ENCODE measurements around the gene JAKMIP3.

JAKMIP3 gene

GRCh38 chr10:132096863-132097478 is 31.2 kb downstream of the JAKMIP3 start:
- in situ Hi-C loops (cut with MboI; ENCODE audit: low sequenced_read_pairs), result no loop called here

DNA sequence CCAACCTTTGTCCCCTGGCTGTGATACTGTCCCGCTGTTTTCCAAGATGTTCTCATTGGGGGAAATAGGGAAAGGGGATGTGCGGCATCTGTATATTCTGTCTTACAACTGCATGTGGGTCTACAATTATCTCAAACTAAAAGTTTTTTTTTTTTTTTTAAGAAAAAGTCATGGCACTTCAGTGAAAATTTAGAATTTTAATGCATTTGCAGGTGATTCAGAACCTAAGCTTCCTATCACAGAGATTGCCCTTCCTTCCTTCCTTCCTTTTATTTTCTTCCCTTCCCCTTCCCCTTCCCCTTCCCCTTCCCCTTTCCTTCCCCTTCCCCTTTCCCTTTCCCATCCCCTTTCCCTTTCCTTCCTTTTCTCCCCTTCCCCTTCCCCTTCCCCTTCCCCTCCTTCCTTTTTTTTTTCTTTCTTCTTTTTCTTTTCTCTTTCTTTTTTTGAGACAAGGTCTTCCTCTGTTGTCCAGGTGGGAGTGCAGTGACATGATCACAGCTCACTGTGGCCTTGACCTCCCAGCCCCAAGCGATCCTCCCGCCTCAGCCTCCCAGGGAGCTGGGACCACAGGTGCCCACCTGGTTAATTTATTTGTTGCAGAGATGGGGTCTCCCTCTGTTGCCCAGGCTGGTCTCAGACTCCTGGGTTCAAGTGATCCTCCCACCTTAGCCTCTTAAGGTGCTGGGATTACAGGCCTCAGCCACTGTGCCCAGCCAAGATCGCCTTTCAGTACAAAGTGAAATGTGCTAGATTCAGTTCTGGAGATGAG is 32.0 kb downstream of the JAKMIP3 start:
- in situ Hi-C loops (cut with MboI; ENCODE audit: low sequenced_read_pairs), result no loop called here

- in situ Hi-C loops (cut with MboI; ENCODE audit: low sequenced_read_pairs), result no loop called here
These were observed 33.0 kb downstream of the JAKMIP3 start for GRCh38 chr10:132098539-132099388.

DNA sequence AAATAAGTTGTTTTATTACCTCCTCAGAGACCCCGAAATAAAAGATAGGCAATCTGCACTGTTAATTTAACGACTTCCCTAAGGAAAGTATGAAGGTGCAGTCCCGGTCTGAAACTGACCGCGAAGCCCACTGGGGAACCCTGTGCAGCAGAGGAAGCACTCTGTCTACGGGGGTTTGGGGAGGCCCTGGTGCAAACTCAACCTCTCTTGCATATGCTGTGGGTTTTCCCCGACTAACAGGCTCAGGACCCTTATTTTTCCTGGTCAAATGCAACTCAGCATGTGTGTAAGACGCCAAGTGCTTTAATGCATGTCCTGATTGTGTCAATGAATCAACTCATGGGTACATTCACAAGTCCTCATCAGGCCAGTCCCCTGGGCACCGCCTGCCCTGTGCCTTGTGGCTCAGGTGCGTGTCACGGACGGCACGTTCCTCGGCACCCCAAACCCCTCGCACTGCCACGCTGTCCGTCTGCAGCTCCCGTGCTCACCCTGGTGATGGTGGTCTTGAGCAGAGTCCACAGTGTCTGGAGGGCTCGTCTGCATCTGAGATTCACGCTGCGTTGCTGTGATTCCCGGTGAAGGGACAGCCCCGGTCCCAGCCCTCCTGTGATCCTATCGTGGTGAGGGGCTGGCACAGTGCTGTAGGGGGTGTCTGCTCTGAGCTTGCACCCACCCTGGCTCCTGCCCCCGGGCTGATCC is 33.8 kb downstream of the JAKMIP3 start:
- in situ Hi-C loops (cut with MboI; ENCODE audit: low sequenced_read_pairs), result no loop called here

GRCh38 chr10:132100091-132100481 is 34.3 kb downstream of the JAKMIP3 start:
- in situ Hi-C loops (cut with MboI; ENCODE audit: low sequenced_read_pairs), result no loop called here

DNA sequence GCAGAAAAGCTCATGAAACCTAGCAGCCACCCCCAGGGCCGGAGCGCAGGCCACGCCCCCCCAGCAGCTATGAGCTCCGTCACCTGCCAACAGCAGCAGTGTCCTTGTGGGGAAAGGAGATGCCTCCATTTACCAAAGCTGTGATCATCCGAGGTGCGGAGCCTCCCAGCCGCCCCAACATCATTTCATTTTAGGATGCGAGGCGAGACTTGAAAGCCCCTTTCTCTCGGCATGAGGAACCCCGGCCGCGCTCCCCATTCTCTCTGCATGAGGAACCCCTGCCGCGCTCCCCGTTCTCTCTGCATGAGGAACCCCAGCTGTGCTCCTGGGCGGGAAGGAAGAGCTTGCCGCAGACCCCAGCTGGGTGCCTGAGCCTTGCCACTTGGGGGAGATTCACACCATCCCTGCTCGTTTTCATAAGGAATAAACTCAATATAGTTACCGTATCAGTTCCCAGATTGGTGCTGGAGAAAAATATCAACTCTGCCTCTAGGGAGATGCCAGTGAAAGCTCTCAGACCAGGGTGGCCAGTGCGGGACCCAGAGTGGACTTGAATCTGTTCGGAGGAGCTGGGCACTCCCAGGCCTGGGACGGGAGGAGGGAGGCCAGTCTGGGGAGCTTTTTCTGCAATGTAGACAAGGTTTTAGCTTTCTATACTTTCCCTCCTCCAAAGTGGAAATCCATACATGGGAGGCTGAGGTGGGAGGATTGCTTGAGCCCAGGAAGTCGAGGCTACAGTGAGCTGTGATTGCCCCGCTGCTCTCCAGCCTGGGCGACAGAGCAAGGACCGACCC is 35.0 kb downstream of the JAKMIP3 start:
- in situ Hi-C loops (cut with MboI; ENCODE audit: low sequenced_read_pairs), result no loop called here

GRCh38 chr10:132101529-132101928 is 35.8 kb downstream of the JAKMIP3 start:
- in situ Hi-C loops (cut with MboI; ENCODE audit: low sequenced_read_pairs), result no loop called here

- in situ Hi-C loops (cut with MboI; ENCODE audit: low sequenced_read_pairs), result no loop called here
These were observed 36.4 kb downstream of the JAKMIP3 start for GRCh38 chr10:132102071-132102716.

DNA sequence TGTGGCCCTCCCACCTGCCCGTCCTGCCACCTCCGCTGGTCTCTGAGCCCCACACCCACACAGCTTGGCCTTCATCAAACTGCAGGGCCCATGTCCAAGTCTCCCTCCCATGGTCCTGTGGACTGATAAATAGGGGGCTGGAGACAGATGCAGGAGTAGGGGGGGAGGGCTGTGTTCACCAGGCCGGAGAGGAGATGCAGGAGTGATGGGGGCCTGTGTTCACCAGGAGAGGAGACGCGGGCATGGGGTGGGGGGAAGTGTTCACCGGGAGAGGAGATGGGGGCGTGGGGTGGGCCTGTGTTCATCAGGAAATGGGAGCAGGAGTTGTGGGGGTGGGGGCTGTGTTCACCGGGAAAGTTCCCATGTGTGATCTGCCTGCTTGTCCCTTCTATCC is 37.0 kb downstream of the JAKMIP3 start:
- in situ Hi-C loops (cut with MboI; ENCODE audit: low sequenced_read_pairs), result no loop called here

GRCh38 chr10:132103116-132103910 is 37.6 kb downstream of the JAKMIP3 start:
- in situ Hi-C loops (cut with MboI; ENCODE audit: low sequenced_read_pairs), result no loop called here

- in situ Hi-C loops (cut with MboI; ENCODE audit: low sequenced_read_pairs), result no loop called here
These were observed 38.3 kb downstream of the JAKMIP3 start for GRCh38 chr10:132104062-132104461.

GRCh38 chr10:132104471-132105301 is 38.9 kb downstream of the JAKMIP3 start:
- in situ Hi-C loops (cut with MboI; ENCODE audit: low sequenced_read_pairs), result no loop called here

DNA sequence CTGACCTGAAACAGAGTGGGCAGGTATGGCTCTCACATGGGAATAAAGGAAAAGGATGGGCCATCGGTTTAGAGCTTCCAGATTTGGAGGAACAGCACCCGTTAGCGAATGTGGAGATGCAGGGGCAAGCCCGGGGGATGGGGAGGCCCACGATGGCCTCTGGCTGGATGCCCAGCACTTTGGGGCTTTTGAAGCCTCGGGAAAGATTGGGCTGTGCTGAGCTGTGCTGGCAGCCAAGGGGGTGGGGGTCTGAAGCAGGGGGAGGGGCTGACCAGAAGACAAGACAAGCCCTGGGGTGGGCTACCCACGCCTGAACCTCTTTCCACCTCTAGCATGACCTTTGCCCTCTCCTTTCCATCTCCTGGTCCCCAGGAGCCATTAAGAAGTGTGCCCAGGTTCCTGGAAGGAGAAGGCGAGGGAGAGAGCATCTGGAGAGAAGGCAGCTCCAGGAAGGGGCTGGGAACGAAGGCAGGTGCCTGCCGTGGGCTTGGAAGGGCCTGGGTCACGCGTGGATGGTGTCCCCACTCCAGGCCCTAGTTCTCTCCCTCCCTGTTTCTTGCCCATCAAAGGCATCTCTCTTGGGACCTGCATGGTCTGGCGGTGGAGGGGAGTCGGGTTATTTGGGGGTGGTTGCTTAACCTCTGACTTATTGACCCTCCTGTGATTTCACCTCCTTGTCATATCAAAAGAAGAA is 39.7 kb downstream of the JAKMIP3 start:
- in situ Hi-C loops (cut with MboI; ENCODE audit: low sequenced_read_pairs), result no loop called here

DNA sequence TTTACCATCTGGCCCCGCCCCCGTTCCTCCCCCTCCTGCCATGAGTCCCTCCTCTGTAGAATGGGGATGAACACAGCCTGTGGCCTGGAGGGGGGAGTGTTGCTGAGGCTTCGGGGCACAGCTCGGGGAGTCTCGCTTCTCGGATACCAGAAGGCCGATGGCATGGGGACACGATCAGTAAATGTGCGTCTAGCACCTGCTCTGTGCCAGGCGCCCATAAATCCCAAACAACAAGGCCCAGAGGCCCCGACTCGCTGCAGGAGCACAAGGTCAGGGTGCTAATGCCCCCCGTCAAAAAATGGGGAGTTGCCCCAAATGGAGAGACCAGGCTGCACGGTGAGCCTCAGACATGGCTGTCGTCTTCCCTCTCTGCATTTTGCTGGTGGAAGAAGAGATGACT is 40.7 kb downstream of the JAKMIP3 start:
- in situ Hi-C loops (cut with MboI; ENCODE audit: low sequenced_read_pairs), result no loop called here

DNA sequence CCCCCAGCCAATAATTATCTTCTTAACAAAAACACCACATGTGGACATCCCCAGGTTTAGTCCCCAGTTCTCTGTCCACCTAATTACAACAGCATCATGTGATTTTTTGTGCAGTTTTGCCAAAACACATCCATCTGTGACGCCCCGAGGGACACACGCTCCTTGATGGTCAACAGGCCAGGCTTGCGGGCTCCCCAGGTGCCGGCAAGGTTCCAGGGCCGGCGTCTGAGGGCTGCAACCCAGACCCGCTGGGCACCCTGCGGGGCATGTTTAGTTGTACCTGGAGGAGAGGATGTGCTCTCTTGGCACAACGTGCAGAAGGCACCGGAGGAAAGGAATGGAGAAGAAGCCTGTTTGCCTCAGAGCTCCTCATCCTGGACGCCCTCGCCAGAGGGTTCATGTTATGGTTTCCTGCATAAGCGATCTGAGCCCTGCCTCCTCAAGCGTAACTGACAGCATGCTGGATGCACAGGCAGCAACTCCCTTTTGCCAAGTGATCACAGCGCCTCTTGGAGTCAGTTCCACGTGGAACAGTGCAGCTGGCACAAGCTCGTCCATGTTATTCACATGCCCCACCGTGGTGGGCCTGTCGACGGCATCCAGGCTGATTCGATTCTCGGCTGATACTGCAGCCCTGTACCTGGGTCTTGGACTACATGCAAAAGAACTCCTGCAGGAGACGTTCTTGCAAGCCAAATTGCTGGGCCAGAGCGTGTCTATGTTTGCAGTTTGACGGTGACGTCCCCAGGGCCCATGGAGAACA is 41.6 kb downstream of the JAKMIP3 start:
- in situ Hi-C loops (cut with MboI; ENCODE audit: low sequenced_read_pairs), result no loop called here

- in situ Hi-C loops (cut with MboI; ENCODE audit: low sequenced_read_pairs), result no loop called here
These were observed 42.5 kb downstream of the JAKMIP3 start for GRCh38 chr10:132107949-132108877.

All from HL-60/S4 treated with phorbol 12-myristate 13-acetate at 8.2 ng/mL for 4 days and 3 days (cell line).